ENCODE measurements around the gene HDAC11. TPM values are rescaled to one million over a fixed set of nuclear protein-coding genes. Genes with fewer than 3 reads are reported as not detected.
A peak's percentile ranks its signal among the peaks of the same experiment; 100 is the strongest.
"Not testable (repeated sequence)": the region's sequence is repeated elsewhere in the genome, so short reads cannot be mapped to it uniquely, and the experiment has no call there.

The HDAC11 gene
- total RNA-seq, 2 donors from 2014 or later = 27.6 to 36.0 TPM

DNA sequence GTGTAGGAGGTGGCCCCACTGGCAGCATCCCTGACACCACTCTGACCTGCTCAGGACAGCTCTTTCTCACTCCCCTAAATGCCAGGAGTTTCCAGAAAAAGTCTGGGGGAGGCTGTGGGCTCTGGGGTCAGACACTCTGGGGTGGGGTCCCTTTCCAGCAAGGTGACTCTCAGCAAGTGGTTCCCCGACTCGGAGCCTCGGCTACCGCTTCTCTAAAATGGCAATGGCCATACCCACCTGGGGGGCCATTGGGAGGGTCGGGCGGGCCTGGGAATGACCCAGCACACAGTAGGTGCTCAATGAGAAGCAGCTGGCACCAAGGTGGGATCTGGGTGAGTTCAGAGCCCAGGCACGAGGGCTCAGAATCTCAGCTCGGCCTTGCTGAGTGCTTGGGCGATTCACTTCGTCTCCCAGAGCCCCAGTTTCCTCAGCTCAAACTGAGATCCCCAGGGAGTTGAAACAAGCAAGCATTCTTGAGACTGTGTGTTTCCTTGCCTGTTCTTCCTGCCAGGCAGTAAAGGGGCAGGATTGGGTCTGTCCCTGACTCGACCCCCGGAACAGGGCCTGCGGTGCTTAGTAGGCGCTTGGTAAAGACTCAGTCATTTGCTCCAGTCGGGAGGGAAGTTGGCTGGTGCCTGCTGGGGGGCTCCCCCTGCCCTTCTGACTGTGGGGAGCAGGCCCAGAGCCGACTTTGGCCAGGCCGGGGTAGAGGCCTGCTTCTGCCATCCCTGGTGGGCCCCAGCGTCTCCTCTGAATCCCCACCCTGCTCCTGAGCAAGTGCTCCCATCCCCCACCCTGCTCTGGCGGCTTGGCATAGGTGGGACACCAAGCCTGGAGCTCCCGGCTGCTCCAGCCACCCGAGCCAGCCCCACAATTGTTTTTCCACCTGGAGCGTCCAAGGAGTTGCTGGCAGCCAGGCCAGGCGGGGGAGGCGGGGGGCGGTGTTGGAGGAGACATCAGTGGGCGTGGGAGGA, 36.0 kb downstream of the HDAC11 start:
- intact Hi-C loops (cut with DNase I) = no loop called here
- DNase-seq (peak; percentile 44), ATAC-seq (peak in 1 of 2 donors; percentile 11)

DNA sequence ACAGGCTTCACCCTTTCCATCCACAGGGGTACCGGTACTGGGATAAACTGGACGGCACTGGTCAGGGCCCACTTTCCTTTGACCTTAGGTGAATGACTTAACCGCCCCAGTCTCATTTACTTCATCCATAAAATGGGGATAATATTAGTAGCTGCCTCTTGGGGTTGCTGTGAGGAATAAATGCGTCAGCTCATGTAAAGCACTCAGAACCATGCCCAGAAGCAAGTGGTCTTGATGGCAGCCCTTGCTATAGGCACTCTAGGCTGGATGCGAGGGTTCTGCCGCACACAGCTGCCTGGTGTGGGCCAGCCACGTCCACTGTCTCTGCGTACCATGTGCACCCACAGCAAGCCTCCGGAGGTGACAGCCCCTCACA, 36.6 kb downstream of the HDAC11 start:
- intact Hi-C loops (cut with DNase I) = no loop called here
- DNase-seq = no peak
- ATAC-seq = no peak

DNA sequence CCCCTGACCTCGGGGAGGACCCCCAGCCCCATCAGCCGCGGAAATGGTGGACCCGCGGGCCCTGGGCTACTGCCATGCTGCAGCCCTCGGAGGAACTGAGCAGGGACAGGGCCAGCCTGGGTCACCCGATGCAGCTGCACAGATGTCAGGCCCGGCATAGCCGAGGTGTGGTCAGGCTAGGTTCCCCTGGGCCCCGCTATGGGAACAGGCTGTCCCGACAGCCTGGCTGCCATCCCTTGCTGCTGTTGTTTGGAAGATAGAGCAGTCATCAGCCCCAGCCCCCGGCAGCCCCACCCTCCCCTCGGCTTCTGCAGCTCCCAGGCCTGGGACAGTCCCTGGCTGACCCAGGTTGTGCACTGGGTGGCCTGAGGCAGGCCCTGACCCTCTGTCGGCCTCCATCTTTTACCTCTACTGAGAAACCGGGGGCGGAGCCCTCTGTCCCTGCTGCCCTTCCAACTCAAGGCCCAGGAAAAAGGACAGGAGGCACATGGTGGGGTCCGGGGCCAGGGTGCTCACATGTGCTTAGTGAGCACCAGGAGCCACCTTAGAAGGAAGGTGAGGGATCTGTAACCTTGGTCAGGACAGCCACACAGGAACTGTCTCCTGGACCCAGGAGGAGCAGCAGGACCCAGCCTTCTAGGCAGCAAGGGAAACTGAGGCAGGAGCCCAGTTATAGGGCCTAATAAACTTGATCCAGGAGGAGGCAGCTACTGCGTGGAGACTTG, 37.3 kb downstream of the HDAC11 start:
- intact Hi-C loops (cut with DNase I) = no loop called here
- DNase-seq = peak; percentile 83
- peak; percentile 77 to 81 for ATAC-seq

DNA sequence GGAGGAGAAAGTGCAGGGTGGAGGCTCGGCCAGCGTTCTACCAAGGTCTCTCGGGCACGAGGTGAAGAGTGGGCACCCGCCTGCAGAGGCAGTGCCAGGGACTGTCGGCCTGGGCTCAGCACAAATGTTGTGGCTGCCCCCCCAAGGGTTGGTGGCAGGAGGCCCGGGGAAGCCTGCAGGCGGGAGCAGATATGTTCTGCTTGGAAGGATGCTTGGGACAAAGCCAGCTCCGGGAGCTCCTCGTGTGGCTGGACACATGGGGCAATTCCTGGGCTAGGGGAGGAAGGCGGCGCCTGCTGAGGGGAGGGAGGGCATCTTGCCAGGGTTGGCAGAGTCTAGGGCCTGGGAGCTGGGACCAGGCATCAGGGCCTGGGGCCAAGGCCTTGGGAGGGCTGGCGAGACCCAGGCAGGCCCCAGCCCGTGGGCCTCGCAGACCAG, 38.4 kb downstream of the HDAC11 start:
- DNase-seq = peak; percentile 89
- intact Hi-C loops (cut with DNase I) = no loop called here
- peak; percentile 61 to 81 for ATAC-seq

DNA sequence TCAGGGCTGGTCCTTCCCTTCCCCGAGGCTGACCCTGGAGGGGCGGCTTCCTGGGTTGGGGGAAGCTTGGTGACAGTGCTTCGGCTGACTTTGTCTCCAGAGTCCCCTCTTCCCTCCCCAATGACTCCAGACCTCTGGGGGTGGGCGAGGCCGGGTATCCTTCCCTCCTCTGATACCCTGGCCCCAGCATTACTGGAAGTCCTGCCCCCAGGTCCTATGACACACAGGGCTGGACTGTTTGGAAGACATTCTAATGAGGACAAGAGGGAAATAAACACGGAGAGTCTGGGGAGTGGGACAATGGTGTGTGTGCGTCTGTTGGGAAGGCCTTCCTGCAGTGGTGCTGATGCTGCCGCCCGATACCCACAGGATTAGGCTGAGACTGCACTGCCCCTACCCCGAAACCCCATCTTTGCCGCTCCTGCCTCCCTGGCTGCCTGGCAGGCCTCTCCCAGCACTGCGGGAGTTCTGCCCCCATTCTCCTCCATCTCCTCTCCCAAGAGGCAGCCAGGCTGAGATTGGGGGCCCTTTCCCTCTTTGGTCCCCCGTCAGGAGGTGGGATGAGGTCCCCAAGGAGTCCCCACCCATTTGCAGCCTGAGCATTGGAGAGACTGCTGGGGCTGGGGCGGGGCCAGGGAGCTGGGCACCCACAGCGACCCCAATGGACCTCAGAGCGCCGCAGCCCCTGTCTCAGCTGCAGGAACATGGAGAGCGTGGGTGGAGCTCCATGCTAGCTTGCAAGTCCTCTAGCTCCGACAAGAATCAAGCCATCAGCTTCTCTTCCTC, 39.1 kb downstream of the HDAC11 start:
- ATAC-seq (peak; percentile 2 to 3), DNase-seq (no peak)

DNA sequence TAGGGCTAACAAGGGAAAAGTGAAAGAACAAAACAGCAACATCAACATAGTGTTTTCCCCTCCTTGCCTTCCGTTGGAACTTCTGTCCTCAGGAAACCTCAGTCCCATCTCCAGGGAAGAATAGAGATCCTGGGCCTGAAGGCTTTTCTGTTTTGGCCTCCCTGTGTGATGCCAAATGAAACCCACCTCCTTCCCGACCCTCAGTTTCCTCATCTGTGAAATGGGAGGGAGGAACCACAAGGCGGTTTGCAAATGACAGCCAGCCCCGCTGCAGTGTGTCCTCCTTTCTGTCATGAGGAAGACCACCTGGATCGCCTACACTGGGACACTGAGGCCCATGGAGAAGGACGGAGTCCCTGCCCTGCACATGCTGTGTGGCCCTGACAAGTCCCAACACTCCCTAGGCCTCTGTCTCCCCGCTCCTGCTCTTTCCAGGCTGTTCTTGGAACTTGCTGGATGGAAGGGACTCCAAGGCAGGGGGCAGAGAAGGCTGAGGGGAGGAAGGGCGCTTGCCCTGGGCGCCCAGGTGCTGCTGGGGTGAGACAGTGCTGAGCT, 40.3 kb downstream of the HDAC11 start:
- DNase-seq = no peak
- no peak for ATAC-seq
- intact Hi-C loops (cut with DNase I) = no loop called here

More for the DNA sequence above, 39.1 kb downstream of the HDAC11 start:
- intact Hi-C loops (cut with DNase I) = no loop called here

DNA sequence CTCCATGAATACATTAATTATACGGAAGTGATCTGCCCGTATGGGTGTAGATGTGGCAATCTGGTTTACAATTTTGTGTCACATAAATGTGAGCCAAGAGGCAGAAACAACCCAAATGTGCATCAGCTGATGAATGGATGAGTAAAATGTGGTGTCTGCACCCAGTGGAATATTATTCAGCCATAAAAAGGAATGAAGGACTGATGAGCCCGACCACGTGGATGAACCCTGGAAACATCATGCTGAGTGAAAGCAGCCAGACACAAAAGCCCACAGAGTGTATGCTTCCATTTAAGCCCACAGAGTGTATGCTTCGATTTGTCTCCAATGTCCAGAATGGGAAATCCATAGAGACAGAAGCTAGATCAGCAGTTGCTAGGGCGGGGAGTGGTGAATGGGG, 41.2 kb downstream of the HDAC11 start:
- intact Hi-C loops (cut with DNase I) = no loop called here
- DNase-seq (no peak), ATAC-seq (no peak)

DNA sequence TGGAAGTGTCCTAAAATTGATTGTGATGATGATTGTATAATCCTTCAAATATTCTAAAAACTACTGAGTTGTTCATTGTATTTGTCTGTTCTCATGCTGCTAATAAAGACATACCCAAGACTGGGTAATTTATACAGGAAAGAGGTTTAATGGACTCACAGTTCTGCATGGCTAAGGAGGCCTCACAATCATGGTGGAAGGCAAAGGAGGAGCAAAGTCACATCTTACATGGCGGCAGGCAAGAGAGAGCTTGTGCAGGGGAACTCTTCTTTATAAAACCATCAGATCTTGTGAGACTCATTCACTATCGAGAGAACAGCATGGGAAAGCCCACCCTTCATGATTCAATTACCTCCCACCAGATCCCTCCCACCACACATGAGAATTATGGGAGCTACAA, 41.6 kb downstream of the HDAC11 start:
- ATAC-seq; intact Hi-C loops (cut with DNase I); DNase-seq: not testable (repeated sequence)

DNA sequence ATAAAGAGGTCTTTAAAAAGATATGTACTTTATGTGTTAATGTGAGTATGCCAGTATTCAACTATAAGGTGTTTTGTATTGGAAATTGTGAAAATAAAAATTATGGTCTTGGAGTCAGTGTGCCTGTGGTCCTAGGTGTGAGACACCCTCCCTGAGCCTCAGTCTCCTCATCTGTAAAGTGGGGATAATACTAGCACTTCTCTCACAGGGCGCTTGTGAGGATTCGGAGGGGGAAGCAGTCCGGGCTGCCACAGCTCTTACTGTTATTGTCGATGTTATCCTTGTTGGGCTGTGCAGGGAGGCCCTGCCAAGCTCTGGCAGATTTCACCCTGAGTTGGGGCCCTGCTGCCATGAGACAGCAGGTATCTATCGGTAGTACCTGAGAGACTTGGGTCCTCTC, 42.1 kb downstream of the HDAC11 start:
- DNase-seq = no peak

DNA sequence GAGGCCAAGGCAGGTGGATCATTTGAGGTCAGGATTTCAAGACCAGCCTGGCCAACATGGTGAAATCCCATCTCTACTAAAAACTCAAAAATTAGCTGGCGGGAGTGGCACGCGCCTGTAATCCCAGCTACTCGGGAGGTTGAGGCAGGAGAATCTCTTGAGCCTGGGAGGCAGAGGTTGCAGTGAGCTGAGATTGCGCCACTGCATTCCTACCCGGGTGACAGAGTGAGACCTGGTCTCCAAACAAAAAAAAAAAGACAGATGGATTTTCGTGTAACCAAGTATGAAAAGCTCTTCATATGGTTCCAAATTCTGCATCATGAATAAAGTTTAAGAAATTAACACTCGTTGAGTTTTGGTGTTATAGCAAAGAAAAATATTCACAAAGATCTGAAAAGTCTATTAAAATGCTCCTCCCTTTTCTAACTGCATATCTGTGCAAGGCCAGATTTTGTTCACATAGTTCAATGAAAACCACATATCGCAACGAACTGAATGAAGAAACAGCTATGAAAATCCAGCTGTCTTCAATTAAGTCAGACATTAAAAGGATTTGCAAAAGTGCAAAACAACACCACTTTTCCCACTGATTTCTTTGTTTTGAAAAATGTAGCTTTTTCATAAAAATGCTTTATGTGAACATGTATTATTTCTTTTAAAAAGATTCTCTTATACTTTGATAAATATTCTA, 45.0 kb downstream of the HDAC11 start:
- ATAC-seq (no peak), DNase-seq (no peak)
- intact Hi-C loops (cut with DNase I) = no loop called here

More for the DNA sequence above, 42.1 kb downstream of the HDAC11 start:
- no peak for ATAC-seq
- intact Hi-C loops (cut with DNase I) = no loop called here

DNA sequence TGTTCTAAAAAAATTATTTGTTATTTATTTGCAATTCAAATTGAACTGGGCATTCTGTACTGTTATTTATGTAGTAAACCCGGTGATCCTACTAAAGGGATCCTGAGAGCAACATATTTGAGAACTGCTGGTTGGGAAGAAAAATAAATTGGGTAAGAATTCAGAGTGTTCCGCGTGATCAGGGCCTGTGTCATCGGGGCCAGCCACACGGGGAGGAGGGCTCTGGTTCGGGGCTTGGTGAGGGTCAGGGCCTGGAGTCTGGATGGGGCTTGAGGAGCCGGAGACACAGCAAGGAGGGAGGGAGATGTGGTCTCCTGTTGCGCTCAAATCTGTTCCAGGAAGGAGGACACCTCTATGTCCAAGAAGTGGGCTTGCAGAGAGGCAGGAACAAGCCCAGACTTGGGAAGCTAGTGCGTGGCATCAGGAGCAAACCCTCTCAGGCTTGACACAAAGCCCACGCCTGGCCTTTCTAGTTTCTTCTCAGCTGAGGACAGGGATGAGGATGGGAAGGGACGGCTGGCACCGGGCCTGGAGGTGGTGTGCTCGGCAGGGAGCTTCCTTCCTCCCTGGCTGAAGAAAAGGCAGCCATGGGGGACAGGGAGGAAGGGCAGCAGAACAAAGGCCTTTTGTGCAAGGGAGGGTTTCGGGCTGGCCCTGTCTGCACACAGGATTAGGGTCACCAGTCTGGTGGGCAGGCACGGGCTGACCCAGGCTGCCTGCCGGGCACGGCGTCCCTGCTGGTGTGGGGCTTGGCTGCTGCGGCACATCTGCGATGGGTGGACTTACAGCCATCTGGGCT, 45.9 kb downstream of the HDAC11 start:
- intact Hi-C loops (cut with DNase I) = no loop called here
- ATAC-seq (peak; percentile 15 to 17), DNase-seq (no peak)

DNA sequence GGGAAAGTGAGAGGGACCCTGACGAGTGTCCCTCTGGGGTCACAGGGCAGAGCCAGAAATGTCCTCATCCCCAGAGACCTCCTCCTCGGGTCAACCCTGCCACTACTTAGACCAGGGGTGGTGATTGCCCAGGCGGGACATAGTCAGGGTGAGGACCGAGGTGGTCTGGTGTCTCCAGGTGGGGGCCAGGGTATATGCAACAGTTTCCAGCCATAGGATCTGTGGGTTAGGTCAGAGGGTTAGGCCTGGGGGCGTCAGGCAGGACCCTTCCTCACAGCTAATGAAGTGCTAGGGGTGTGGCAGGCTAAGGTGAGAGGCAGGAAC, 46.5 kb downstream of the HDAC11 start:
- DNase-seq (no peak), ATAC-seq (no peak)
- intact Hi-C loops (cut with DNase I) = no loop called here

DNA sequence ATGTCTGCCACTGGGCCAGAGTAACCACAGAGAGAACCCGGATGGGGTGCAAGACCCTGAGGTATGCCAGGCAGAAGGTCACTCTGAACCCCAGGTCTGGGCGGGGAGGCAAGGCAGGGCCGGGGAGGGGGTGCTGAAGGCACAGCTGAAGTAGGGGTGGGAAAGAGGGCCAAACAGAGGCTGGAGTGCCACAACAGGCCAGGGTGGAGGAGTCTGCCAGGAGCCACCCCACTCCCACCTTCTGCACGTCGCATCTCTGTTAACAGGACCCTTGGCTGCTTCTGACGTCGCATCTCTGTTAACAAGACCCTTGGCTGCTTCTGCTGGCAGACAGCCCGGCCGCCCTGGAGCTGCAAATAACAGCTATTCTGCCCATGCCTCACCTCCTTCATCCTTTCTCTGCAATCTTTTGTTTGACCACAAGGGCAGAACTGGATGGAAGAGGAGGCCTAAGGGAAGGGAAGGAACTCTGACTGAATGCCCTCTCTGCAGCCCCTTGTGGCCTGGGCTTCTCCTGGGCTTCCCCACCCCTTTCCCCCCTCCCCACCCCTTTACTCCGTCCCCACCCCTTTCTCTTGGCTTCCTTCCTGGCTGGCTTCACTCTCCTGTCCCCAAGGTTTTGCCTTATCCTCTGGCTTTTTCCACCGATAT, 48.2 kb downstream of the HDAC11 start:
- intact Hi-C loops (cut with DNase I) = no loop called here
- DNase-seq (no peak), ATAC-seq (peak; percentile 18 to 48)

DNA sequence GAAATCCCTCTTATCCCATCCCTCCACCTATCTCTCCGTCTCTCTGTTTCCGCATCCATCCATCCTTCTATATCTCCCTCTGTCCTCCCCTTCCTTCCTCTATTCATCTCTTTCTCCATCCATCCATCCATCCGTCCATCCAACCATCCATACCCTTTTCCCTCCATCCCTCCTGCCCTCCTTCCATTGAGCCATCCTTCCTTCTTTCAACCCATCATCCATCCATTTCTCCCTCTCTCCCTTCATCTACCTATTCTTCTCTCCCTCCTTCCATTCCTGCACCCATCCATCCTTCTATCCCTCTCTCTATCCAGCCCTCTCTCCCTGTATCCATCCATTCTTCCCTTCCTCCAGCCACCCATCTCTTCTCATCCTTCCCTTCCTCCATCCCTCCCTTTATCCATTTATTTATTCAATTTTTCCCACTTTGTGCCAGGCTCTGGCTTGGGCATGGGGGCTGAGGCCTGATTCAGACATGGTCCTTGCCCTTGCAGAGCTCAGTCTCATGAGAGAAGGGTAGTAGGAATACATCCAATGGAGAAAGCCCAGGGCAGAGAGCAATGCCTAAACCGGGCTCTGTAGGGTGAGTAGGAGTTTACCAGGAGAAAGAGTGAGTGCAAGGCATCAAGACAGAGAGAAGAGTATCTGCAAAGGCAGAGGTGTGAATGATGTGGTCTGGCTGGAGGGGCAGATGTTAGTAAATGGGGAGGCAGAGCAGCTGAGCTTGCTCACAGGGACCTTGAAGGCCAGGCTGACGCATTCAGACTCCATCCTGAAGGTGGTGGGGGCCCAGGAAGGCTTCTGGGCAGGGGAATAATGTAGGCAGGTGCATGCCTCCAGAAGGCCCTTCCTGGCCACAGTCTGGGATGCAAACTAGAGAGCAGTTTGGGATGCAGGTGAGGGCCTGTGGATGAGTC, 49.3 kb downstream of the HDAC11 start:
- DNase-seq = no peak
- ATAC-seq = no peak
- intact Hi-C loops (cut with DNase I) = no loop called here

DNA sequence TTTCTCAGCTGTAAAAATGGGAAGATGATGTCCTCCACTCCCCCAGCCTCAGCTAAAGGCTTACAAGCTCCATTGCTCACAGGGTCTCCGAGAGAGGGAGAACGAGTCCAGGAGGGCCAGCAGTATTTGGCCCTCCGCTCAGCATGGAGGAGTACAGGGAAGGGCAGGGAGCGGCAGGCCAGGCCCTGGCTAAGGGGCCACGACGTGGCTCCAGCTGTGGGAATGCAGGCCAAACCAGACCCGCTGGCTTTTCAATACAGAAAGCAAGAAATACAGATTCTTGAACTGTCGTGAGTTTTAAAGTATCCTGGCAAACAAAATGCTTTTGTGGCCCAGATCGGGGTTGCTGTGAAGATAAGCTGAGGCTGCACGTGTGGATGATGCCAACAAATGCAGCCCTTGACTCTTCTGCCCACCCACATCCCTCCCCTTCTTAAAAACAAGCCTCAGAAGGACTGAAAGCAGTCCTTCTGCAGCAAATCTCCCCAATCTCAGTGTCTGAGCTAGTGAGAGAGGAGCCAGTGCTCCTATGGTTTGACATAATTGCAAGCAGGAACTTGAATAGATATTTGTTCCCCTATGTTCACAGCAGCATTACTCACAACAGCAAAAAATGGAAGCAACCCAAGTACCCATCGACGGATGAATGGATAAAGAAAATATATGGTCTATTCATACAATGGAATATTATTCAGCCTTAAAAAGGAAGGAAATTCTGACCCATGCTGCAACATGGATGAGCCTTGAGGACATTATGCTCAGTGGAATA, 50.3 kb downstream of the HDAC11 start:
- DNase-seq = no peak
- intact Hi-C loops (cut with DNase I) = no loop called here
- ATAC-seq = peak; percentile 9 to 21

DNA sequence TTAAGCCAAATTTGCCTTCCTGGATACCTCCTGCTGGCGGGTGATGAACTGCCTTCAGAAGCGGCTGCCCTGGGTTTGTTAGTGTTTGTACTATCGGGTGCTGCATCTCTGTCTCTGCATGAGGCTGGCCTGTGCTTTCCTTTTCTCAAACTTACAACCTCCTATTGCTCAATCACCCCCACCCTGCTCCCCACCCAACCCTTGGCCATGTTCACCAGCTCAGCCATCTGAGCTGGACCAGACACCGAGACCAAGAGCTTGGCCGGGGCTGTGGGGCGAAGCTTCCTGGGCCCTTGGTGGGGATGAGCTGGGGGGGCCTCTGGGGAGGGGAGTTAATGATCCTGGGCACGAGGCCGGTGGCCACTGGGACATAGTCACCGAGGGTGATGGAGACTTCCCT, 52.0 kb downstream of the HDAC11 start:
- DNase-seq (no peak), ATAC-seq (peak in 1 of 2 donors; percentile 15)
- intact Hi-C loops (cut with DNase I) = no loop called here
